ENCODE results near the gene ACTRT2. TPM values are rescaled to one million over a fixed set of nuclear protein-coding genes. Genes with fewer than 3 reads are reported as not detected.

The ACTRT2 gene
- total RNA-seq = not detected

DNA sequence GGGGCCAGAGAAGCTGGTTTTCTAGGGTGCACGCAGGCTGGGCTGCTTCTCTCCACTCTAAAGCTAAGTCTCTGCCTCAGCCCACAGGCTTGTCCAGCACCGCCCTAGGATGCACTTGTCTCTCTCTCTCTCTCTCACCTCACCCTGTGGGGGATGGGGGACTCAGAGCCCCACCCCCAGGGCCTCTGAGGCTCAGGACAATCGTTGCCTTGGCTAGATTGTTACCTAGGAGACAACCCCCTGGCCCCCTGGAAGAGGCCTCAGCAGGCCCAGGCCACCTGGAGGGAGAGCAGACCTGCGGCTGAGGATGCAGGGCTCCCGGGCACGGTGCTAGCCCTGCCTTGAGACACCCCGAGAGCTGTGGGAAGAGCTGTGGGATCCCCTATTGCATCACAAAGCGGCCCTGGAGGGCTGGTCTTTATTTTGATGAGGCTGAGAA lies at the start of gene ACTRT2:
Gene ACTRT2, plus strand, starts transcription at position 235 of the 439 bp plus-strand sequence. CDS start 220 bp downstream, outside the sequence.
- Histone ChIP-seq H3K9me3 (no peaks in the 10 kb centered on the region), H3K36me3 (replicated peaks in 1 of 2; ENCODE audit: insufficient read depth in 1 of 2, low read depth in 2 of 2) (no peaks in the 10 kb centered on the region), H3K4me1 (peaks cover 4% of the 10 kb centered on the region), H3K27ac (no peak within 1 kb of the TSS), H3K27me3 (no peaks in the 10 kb centered on the region), H3K4me3 (no peak within 1 kb of the TSS)
- no peak for DNase-seq
- TF ChIP-seq CTCF (IDR thresholded peaks at IDR 0.05) = no peak
- no peak for TF ChIP-seq POLR2A (IDR thresholded peaks at IDR 0.05)
- WGBS, 2 donors = 65 to 80% methylated on average over 1 to 8 of the region's 8 CpGs
- ATAC-seq = no peak
- intact Hi-C loops (cut with DNase I) = no loop called here

- TF ChIP-seq POLR2A (IDR thresholded peaks at IDR 0.05) (no peak), CTCF (IDR thresholded peaks at IDR 0.05) (no peak)
- DNase-seq (no peak), ATAC-seq (no peak)
- no peak overlapping the region for H3K27ac ChIP-seq
- intact Hi-C loops (cut with DNase I) = no loop called here
- no peaks in the 10 kb centered on the region for H3K27me3 ChIP-seq
- no peaks in the 10 kb centered on the region for H3K9me3 ChIP-seq
- no peak overlapping the region for H3K4me3 ChIP-seq
- peaks cover 58% of the 10 kb centered on the region for H3K4me1 ChIP-seq
- 89% methylated on average over 9 of the region's 9 CpGs; no CpG with 5 or more reads in 1 of the 2 donors for WGBS, 2 donors
- no peaks in the 10 kb centered on the region for H3K36me3 ChIP-seq (replicated peaks in 1 of 2; ENCODE audit: insufficient read depth in 1 of 2, low read depth in 2 of 2)
Observed at GRCh38 chr1:2971609-2972008, 49.7 kb upstream of the ACTRT2 start.

GRCh38 chr1:2972011-2972878 lies 49.0 kb upstream of the ACTRT2 start:
- Histone ChIP-seq H3K36me3 (replicated peaks in 1 of 2; ENCODE audit: insufficient read depth in 1 of 2, low read depth in 2 of 2) (no peaks in the 10 kb centered on the region), H3K9me3 (no peaks in the 10 kb centered on the region), H3K27ac (no peak overlapping the region), H3K4me3 (no peak overlapping the region), H3K27me3 (no peaks in the 10 kb centered on the region), H3K4me1 (peaks cover 53% of the 10 kb centered on the region)
- DNase-seq (no peak), ATAC-seq (no peak)
- intact Hi-C loops (cut with DNase I) = no loop called here
- WGBS, 2 donors = 85 to 94% methylated on average over 9 to 23 of the region's 27 CpGs
- TF ChIP-seq POLR2A (IDR thresholded peaks at IDR 0.05) = no peak
- TF ChIP-seq CTCF (IDR thresholded peaks at IDR 0.05) = no peak

- no peaks in the 10 kb centered on the region for H3K36me3 ChIP-seq (replicated peaks in 1 of 2; ENCODE audit: insufficient read depth in 1 of 2, low read depth in 2 of 2)
- peaks cover 49% of the 10 kb centered on the region for H3K4me1 ChIP-seq
- intact Hi-C loops (cut with DNase I) = no loop called here
- no peak for ATAC-seq
- no peak for TF ChIP-seq CTCF (IDR thresholded peaks at IDR 0.05)
- TF ChIP-seq POLR2A (IDR thresholded peaks at IDR 0.05) = no peak
- no peak overlapping the region for H3K4me3 ChIP-seq
- no peak for DNase-seq
- no peak overlapping the region for H3K27ac ChIP-seq
- 71 to 85% methylated on average over 11 to 14 of the region's 14 CpGs for WGBS, 2 donors
- H3K9me3 ChIP-seq = no peaks in the 10 kb centered on the region
- H3K27me3 ChIP-seq = no peaks in the 10 kb centered on the region
Observed at GRCh38 chr1:2972879-2973575, 48.2 kb upstream of the ACTRT2 start.
